HL-60 (cell line): Measurements from ENCODE around the gene RIN3.

Experiments used
- DNase-seq, 2 experiments: peaks; one replicate each; pipeline ENCODE4 v3.0.0-alpha.2; 2010 to 2020; ENCODE audit warnings: low read depth in 1 of 2, low spot score in 1 of 2
- H3K27ac ChIP-seq: fragments of 250-450 bp; sonication (Bioruptor Pico); replicated peaks from 2 replicates; pipeline ENCODE4 v1.5.1; 2020; ENCODE audit warnings: mild to moderate bottlenecking, moderate library complexity
- H3K27me3 ChIP-seq: fragments of 250-450 bp; sonication (Bioruptor Pico); 2 replicates; pipeline ENCODE4 v1.5.1; 2021; ENCODE audit warnings: mild to moderate bottlenecking, moderate library complexity; ENCODE audit not compliant: insufficient read depth, poor library complexity, severe bottlenecking
- H3K4me3 ChIP-seq: replicated peaks from 2 replicates; pipeline ENCODE4 v1.5.1; 2011; ENCODE audit warnings: mild to moderate bottlenecking, control low read depth, low read length; ENCODE audit not compliant: insufficient read depth
- GABPA ChIP-seq: IDR thresholded peaks from 2 replicates; pipeline ENCODE4 v1.6.1; 2012; ENCODE audit warnings: low read depth
- POLR2AphosphoS5 ChIP-seq: IDR thresholded peaks from 2 replicates; pipeline ENCODE4 v1.6.1; 2012; ENCODE audit warnings: low read depth
- REST ChIP-seq: IDR thresholded peaks from 2 replicates; pipeline ENCODE4 v1.6.1; 2012; ENCODE audit warnings: low read depth; ENCODE audit not compliant: insufficient replicate concordance
- SPI1 ChIP-seq: IDR thresholded peaks from 2 replicates; pipeline ENCODE4 v1.6.1; 2012; ENCODE audit warnings: low read depth, mild to moderate bottlenecking, borderline replicate concordance
- TF ChIP-seq, protein P1 (sequence below): IDR thresholded peaks from one replicate; pipeline ENCODE4 v1.5.1; 2011; ENCODE audit warnings: low read length, control low read depth, inconsistent platforms; ENCODE audit not compliant: insufficient read depth

Gene RIN3

DNA sequence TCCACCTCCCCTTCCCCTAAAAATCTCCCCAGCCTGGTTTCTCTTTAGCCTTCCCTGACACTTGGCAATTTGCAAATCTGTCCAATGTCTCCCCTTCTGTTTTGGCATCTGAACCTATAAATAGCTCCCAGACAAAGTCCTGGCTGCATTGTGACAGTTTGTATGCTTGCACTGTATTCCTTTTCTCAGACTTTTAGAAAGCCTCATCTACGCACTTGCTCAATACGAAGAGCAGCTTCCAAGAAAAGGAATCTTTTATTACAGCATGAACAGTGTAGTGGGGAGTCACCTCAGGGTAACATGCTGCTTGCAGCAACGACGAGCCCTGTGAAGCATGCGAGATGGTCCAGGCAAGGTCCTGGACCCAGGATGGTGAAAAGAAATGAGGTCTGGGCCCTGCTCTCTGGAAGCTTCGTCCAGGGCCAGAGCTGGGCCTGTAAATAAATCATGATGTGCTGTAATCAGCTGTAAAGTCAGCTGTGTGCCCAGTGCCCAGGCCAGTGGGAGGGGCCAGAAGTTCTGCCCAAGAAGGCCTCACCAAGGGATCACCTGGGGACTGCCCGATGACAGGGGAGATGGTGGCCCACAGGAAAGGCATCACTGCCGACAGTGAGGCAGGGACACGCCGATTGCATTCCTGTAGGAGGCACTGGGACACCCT, 88.3 kb downstream of the RIN3 start:
- H3K27ac ChIP-seq, result no peak overlapping the region
- no peak for DNase-seq
- no peaks in the 10 kb centered on the region for H3K27me3 ChIP-seq
- H3K4me3 ChIP-seq, result no peak overlapping the region
- no peak for TF ChIP-seq SPI1
- TF ChIP-seq, protein P1, sequence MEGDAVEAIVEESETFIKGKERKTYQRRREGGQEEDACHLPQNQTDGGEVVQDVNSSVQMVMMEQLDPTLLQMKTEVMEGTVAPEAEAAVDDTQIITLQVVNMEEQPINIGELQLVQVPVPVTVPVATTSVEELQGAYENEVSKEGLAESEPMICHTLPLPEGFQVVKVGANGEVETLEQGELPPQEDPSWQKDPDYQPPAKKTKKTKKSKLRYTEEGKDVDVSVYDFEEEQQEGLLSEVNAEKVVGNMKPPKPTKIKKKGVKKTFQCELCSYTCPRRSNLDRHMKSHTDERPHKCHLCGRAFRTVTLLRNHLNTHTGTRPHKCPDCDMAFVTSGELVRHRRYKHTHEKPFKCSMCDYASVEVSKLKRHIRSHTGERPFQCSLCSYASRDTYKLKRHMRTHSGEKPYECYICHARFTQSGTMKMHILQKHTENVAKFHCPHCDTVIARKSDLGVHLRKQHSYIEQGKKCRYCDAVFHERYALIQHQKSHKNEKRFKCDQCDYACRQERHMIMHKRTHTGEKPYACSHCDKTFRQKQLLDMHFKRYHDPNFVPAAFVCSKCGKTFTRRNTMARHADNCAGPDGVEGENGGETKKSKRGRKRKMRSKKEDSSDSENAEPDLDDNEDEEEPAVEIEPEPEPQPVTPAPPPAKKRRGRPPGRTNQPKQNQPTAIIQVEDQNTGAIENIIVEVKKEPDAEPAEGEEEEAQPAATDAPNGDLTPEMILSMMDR, result no peak
- TF ChIP-seq POLR2AphosphoS5, result no peak
- TF ChIP-seq REST, result no peak
- TF ChIP-seq GABPA, result no peak

GRCh38 chr14:92603309-92604242, 90.0 kb downstream of the RIN3 start:
- Histone ChIP-seq H3K27me3 (no peaks in the 10 kb centered on the region), H3K27ac (no peak overlapping the region), H3K4me3 (no peak overlapping the region)
- TF ChIP-seq SPI1, result no peak
- TF ChIP-seq, protein P1, result peak; percentile 5
- no peak for DNase-seq

- no peak for DNase-seq
- Histone ChIP-seq H3K4me3 (no peak overlapping the region), H3K27me3 (no peaks in the 10 kb centered on the region), H3K27ac (no peak overlapping the region)
- TF ChIP-seq POLR2AphosphoS5 (no peak), GABPA (no peak), SPI1 (no peak), REST (no peak)
- TF ChIP-seq, protein P1, result no peak
Measured at GRCh38 chr14:92605274-92605940, 91.8 kb downstream of the RIN3 start.
